PFSK-1 (cell line): Measurements from ENCODE around the gene CORO2B.

Source experiments
- FOXP2 ChIP-seq: optimal IDR thresholded peaks from 2 replicates; pipeline ENCODE3; 2011; ENCODE audit warnings: borderline replicate concordance, control low read depth, inconsistent platforms; ENCODE audit not compliant: insufficient read depth; ENCODE audit errors: extremely low read length, extremely low read depth
- POLR2AphosphoS5 ChIP-seq: IDR thresholded peaks from 2 replicates; pipeline ENCODE4 v1.6.1; 2012; ENCODE audit warnings: low read depth, mild to moderate bottlenecking, control low read depth, low read length, moderate library complexity
- REST ChIP-seq, 2 experiments: IDR thresholded peaks; 2 replicates each; pipeline versions ENCODE4 v1.6.1 to v1.8.0; 2011 to 2012; ENCODE audit warnings: low read depth in 2 of 2, low read length in 2 of 2, control low read depth in 1 of 2, inconsistent platforms in 1 of 2, mild to moderate bottlenecking in 1 of 2, moderate library complexity in 1 of 2; ENCODE audit not compliant: insufficient read depth in 1 of 2
- SIN3A ChIP-seq: IDR thresholded peaks from 2 replicates; pipeline ENCODE4 v1.6.1; 2012; ENCODE audit warnings: mild to moderate bottlenecking, low read length, moderate library complexity, borderline replicate concordance; ENCODE audit not compliant: insufficient read depth
- TAF1 ChIP-seq: IDR thresholded peaks from 2 replicates; pipeline ENCODE4 v1.6.1; 2012; ENCODE audit warnings: low read length, control low read depth, borderline replicate concordance; ENCODE audit not compliant: insufficient read depth

The CORO2B gene

GRCh38 chr15:68734881-68735280 lies 156.1 kb downstream of the CORO2B start:
- TF ChIP-seq TAF1 (no peak), POLR2AphosphoS5 (no peak)

- TF ChIP-seq FOXP2: no peak
- TF ChIP-seq TAF1: no peak
Observed at GRCh38 chr15:68735610-68736009, 156.8 kb downstream of the CORO2B start.

- TF ChIP-seq SIN3A (no peak), POLR2AphosphoS5 (no peak), REST (IDR thresholded peaks at IDR 0.05; ENCODE audit: insufficient read depth in 1 of 2, low read depth in 2 of 2, low read length in 2 of 2) (no peak)
Observed at GRCh38 chr15:68739390-68740080, 160.7 kb downstream of the CORO2B start.

- TF ChIP-seq SIN3A (no peak), FOXP2 (no peak), POLR2AphosphoS5 (no peak), TAF1 (no peak), REST (IDR thresholded peaks at IDR 0.05; ENCODE audit: insufficient read depth in 1 of 2, low read depth in 2 of 2, low read length in 2 of 2) (no peak)
Observed at GRCh38 chr15:68743256-68743655, 164.5 kb downstream of the CORO2B start.

- TF ChIP-seq SIN3A: no peak
- no peak for TF ChIP-seq POLR2AphosphoS5
- no peak for TF ChIP-seq TAF1
- no peak for TF ChIP-seq REST (IDR thresholded peaks at IDR 0.05; ENCODE audit: insufficient read depth in 1 of 2, low read depth in 2 of 2, low read length in 2 of 2)
- no peak for TF ChIP-seq FOXP2
Observed at GRCh38 chr15:68749365-68749764, 170.6 kb downstream of the CORO2B start.

- no peak for TF ChIP-seq REST (IDR thresholded peaks at IDR 0.05; ENCODE audit: insufficient read depth in 1 of 2, low read depth in 2 of 2, low read length in 2 of 2)
- TF ChIP-seq TAF1: no peak
- TF ChIP-seq POLR2AphosphoS5: no peak
- TF ChIP-seq SIN3A: no peak
- TF ChIP-seq FOXP2: no peak
Observed at GRCh38 chr15:68749793-68750192, 171.0 kb downstream of the CORO2B start.
